HepG2 (cell line): ENCODE results near the gene FBN2. TPM values are rescaled to one million over a fixed set of nuclear protein-coding genes. Genes with fewer than 3 reads are reported as not detected.

Source experiments
- ATAC-seq: fragments of 200-7000 bp; cut with Tn5 transposase; 3 replicates; pipeline ENCODE4 v1.9.1; 2020; ENCODE audit warnings: mild to moderate bottlenecking, moderate library complexity
- BruUV-seq: library from RNA; stranded (reverse); fragments of 400-500 nt; replicated peaks from 2 replicates; lab custom pipeline; 2021; lab: Mats Ljungman, UMichigan
- CTCF ChIA-PET: fragments of 300-600 bp; formaldehyde crosslinking; extraction: SDS; loops from one replicate; lab custom pipeline; 2021; ENCODE audit warnings: low total read pairs, inconsistent platforms, low intra/inter-chr PET ratio; lab: Yijun Ruan, JAX
- POLR2A ChIA-PET: fragments of 350-600 bp; sonication (Branson Sonifier 250); formaldehyde crosslinking; loops from one replicate; lab custom pipeline; 2020; ENCODE audit warnings: antibody characterized with exemption, inconsistent platforms; lab: Yijun Ruan, JAX
- DNase-seq: peaks from one replicate; pipeline ENCODE4 v3.0.0-alpha.2; 2015; ENCODE audit warnings: low spot score
- FAIRE-seq: peaks from 3 replicates; lab custom pipeline; 2011; peaks lifted over from hg19 to GRCh38; lab: Jason Lieb, UNC
- H2AFZ ChIP-seq: one replicate; pipeline ENCODE4 v1.6.1; 2011; ENCODE audit warnings: low read length, inconsistent platforms
- H3K27ac ChIP-seq: fragments of 300-600 bp; 3 replicates; pipeline ENCODE4 v1.8.0; 2011; ENCODE audit warnings: mixed run types, mild to moderate bottlenecking, mixed read lengths, low read length, inconsistent platforms; ENCODE audit not compliant: insufficient read depth; ENCODE audit errors: extremely low read length
- H3K27me3 ChIP-seq, 2 experiments: fragments of 200-600 bp in 1 of 2; 2 replicates in 1 of 2; 3 replicates in 1 of 2; pipeline versions ENCODE4 v1.6.0 to v1.8.0; 2011; ENCODE audit warnings: low read length in 2 of 2, mild to moderate bottlenecking in 2 of 2, moderate library complexity in 2 of 2, inconsistent platforms in 1 of 2; ENCODE audit not compliant: insufficient read depth in 2 of 2, control insufficient read depth in 1 of 2
- H3K36me3 ChIP-seq, 2 experiments: fragments of 200-600 bp in 1 of 2; replicated peaks in 1 of 2; 2 replicates in 1 of 2; 3 replicates in 1 of 2; pipeline versions ENCODE4 v1.5.1 to v1.8.0; 2011; ENCODE audit warnings: low read length in 2 of 2, inconsistent platforms in 1 of 2; ENCODE audit not compliant: insufficient read depth in 2 of 2, control insufficient read depth in 1 of 2
- H3K4me1 ChIP-seq: 2 replicates; pipeline ENCODE4 v1.5.1; 2012; ENCODE audit warnings: low read length, inconsistent platforms; ENCODE audit not compliant: insufficient read depth
- H3K4me2 ChIP-seq: 2 replicates; pipeline ENCODE4 v1.6.0; 2011; ENCODE audit warnings: low read depth, low read length, inconsistent platforms
- H3K4me3 ChIP-seq, 3 experiments: fragments of 200-600 bp in 1 of 3; sonication (generic), shearing (Covaris generic) in 1 of 3; replicated peaks in 1 of 3; 2 replicates each; pipeline ENCODE4 v1.5.1; 2011 to 2016; ENCODE audit warnings: low read length in 3 of 3, inconsistent platforms in 2 of 3, low read depth in 2 of 3, mild to moderate bottlenecking in 2 of 3, control low read depth in 1 of 3, mixed read lengths in 1 of 3; ENCODE audit not compliant: insufficient read depth in 1 of 3
- H3K79me2 ChIP-seq: one replicate; pipeline ENCODE4 v1.6.1; 2011; ENCODE audit warnings: low read length, inconsistent platforms; ENCODE audit not compliant: insufficient read depth
- H3K9ac ChIP-seq: 2 replicates; pipeline ENCODE4 v1.6.0; 2011; ENCODE audit warnings: mild to moderate bottlenecking, low read depth, low read length, inconsistent platforms; ENCODE audit not compliant: insufficient read depth
- H3K9me3 ChIP-seq: 2 replicates; pipeline ENCODE4 v1.5.1; 2012; ENCODE audit warnings: mild to moderate bottlenecking, low read length
- H4K20me1 ChIP-seq: 2 replicates; pipeline ENCODE4 v1.6.0; 2011; ENCODE audit warnings: inconsistent platforms, mild to moderate bottlenecking, low read length, moderate library complexity; ENCODE audit not compliant: insufficient read depth
- CAMTA2 ChIP-seq: sonication (generic); formaldehyde crosslinking; IDR thresholded peaks from 2 replicates; pipeline ENCODE4 v1.4.0; 2020; ENCODE audit warnings: mild to moderate bottlenecking, missing genetic modification reagents, borderline replicate concordance
- HNRNPL ChIP-seq: fragments of 200-400 bp; formaldehyde crosslinking; IDR thresholded peaks from 2 replicates; pipeline ENCODE4 v1.6.1; 2017; ENCODE audit warnings: mild to moderate bottlenecking, low read depth, low read length
- MAFF ChIP-seq: IDR thresholded peaks from 2 replicates; pipeline ENCODE4 v1.6.1; 2011; ENCODE audit warnings: low read depth, low read length, improper control_type of control experiment
- MAFK ChIP-seq, 2 experiments: IDR thresholded peaks in 1 of 2; conservative IDR thresholded peaks in 1 of 2; 2 replicates each; pipeline ENCODE4 v1.6.1; 2011; ENCODE audit warnings: improper control_type of control experiment in 2 of 2, low read length in 2 of 2
- MED1 ChIP-seq: sonication (generic); formaldehyde crosslinking; IDR thresholded peaks from 2 replicates; pipeline ENCODE4 v1.4.0; 2020; ENCODE audit warnings: missing genetic modification reagents
- NFE2L2 ChIP-seq: fragments of 150-350 bp; IDR thresholded peaks from 2 replicates; pipeline ENCODE4 v1.6.1; 2014; ENCODE audit warnings: low read length
- PHF20 ChIP-seq: sonication (generic); formaldehyde crosslinking; IDR thresholded peaks from 2 replicates; pipeline ENCODE4 v1.5.0; 2020; ENCODE audit warnings: mild to moderate bottlenecking, missing genetic modification reagents
- RBFOX2 ChIP-seq: fragments of 200-400 bp; formaldehyde crosslinking; IDR thresholded peaks from 2 replicates; pipeline ENCODE4 v1.6.1; 2017; ENCODE audit warnings: low read depth, mild to moderate bottlenecking, low read length
- REL ChIP-seq: sonication (generic); formaldehyde crosslinking; conservative IDR thresholded peaks from 2 replicates; pipeline ENCODE4 v1.8.0; 2022; ENCODE audit warnings: mild to moderate bottlenecking, missing genetic modification reagents, moderate library complexity
- RFX5 ChIP-seq: IDR thresholded peaks from 2 replicates; pipeline ENCODE4 v1.6.1; 2011; ENCODE audit warnings: low read depth, low read length, improper control_type of control experiment
- SP4 ChIP-seq: sonication (generic); formaldehyde crosslinking; IDR thresholded peaks from 2 replicates; pipeline ENCODE4 v1.8.1; 2023; ENCODE audit warnings: mild to moderate bottlenecking, missing genetic modification reagents
- STAT5B ChIP-seq: sonication (generic); formaldehyde crosslinking; IDR thresholded peaks from 2 replicates; pipeline ENCODE4 v1.4.0; 2020; ENCODE audit warnings: missing genetic modification reagents
- USF2 ChIP-seq, 2 experiments: sonication (generic) in 1 of 2; formaldehyde crosslinking in 1 of 2; IDR thresholded peaks; 2 replicates each; pipeline versions ENCODE4 v1.5.1 to v1.6.1; 2011 to 2020; ENCODE audit warnings: borderline replicate concordance in 1 of 2, low read depth in 1 of 2, low read length in 1 of 2, mild to moderate bottlenecking in 1 of 2, missing genetic modification reagents in 1 of 2, moderate library complexity in 1 of 2
- ZNF101 ChIP-seq: sonication (generic); formaldehyde crosslinking; IDR thresholded peaks from 2 replicates; pipeline ENCODE4 v1.4.0; 2020; ENCODE audit warnings: mild to moderate bottlenecking, low read depth, missing genetic modification reagents, borderline replicate concordance
- ZNF136 ChIP-seq: sonication (generic); formaldehyde crosslinking; IDR thresholded peaks from 2 replicates; pipeline ENCODE4 v1.8.1; 2022; ENCODE audit warnings: low read depth, mild to moderate bottlenecking, moderate library complexity, missing genetic modification reagents
- ZNF232 ChIP-seq: sonication (generic); formaldehyde crosslinking; IDR thresholded peaks from 2 replicates; pipeline ENCODE4 v1.4.0; 2020; ENCODE audit warnings: missing genetic modification reagents, borderline replicate concordance
- ZNF3 ChIP-seq: IDR thresholded peaks from 2 replicates; pipeline ENCODE4 v1.7.0; 2017; ENCODE audit warnings: inconsistent platforms
- ZNF362 ChIP-seq: sonication (generic); formaldehyde crosslinking; IDR thresholded peaks from 2 replicates; pipeline ENCODE4 v1.4.0; 2020; ENCODE audit warnings: missing genetic modification reagents, mild to moderate bottlenecking, borderline replicate concordance
- WGBS: methylation state at CpG from one replicate; pipeline ENCODE4 v1.1.6; 2017; ENCODE audit warnings: low lambda C conversion rate; 5-methylcytosine and 5-hydroxymethylcytosine counted together
- in situ Hi-C: cut with HindIII; loops from 2 replicates; pipeline ENCODE4 v1.10.0; 2017; ENCODE audit warnings: low pct_unique_long_range_greater_than_20kb; ENCODE audit not compliant: extremely low pct_ligation_motif_present
- intact Hi-C: fragments of 100-400 bp; cut with micrococcal nuclease; formaldehyde crosslinking; loops from one replicate; pipeline ENCODE4 v1.10.0; 2022; ENCODE audit not compliant: unreplicated experiment
- polyA plus RNA-seq, 8 experiments: library from polyadenylated mRNA; depleted of rRNA in 3 of 8; stranded (reverse) in 7 of 8; unstranded in 1 of 8; fragments of >200 nt; fragmentation: Illumina TruSeq in 4 of 8; extraction: Trizol in 4 of 8; gene quantifications; 2 replicates each; pipeline versions ENCODE4 v1.2.1 to v1.2.3, GENCODE V29; 2011 to 2016; ENCODE audit warnings: low read depth in 4 of 8, missing spikeins in 1 of 8, mixed read lengths in 1 of 8; ENCODE audit not compliant: insufficient read depth in 1 of 8
- total RNA-seq, 5 experiments: library from RNA; depleted of rRNA; stranded (reverse); fragments of >200 nt; fragmentation: Illumina TruSeq; extraction: Trizol; gene quantifications; 2 replicates each; pipeline ENCODE4 v1.2.3, GENCODE V29; 2016; ENCODE audit warnings: low read depth in 1 of 5

The FBN2 gene
- total and polyA plus RNA-seq, 2 of the 13 experiments (the other 11 are each of a cell fraction or from before 2014, with no cell fraction given), result not detected

GRCh38 chr5:128414469-128414868 lies 123.6 kb downstream of the FBN2 start:
- H3K4me1 ChIP-seq, result no peaks in the 10 kb centered on the region
- no peak overlapping the region for H3K27ac ChIP-seq
- BruUV-seq, result no TSS peak
- no peak for ATAC-seq
- H3K27me3 ChIP-seq, result no peaks in the 10 kb centered on the region
- in situ Hi-C loops (no loop called here), intact Hi-C loops (no loop called here)
- H2AFZ ChIP-seq, result no peak overlapping the region
- no peak overlapping the region for H3K4me2 ChIP-seq
- H3K36me3 ChIP-seq, result no peaks in the 10 kb centered on the region
- POLR2A ChIA-PET, result no interaction called here
- no peaks in the 10 kb centered on the region for H3K79me2 ChIP-seq
- H4K20me1 ChIP-seq, result no peaks in the 10 kb centered on the region
- H3K9me3 ChIP-seq, result no peaks in the 10 kb centered on the region
- FAIRE-seq, result no peak
- H3K4me3 ChIP-seq, result no peak overlapping the region
- CTCF ChIA-PET, result no interaction called here
- peak in 1 of 2 experiments; percentile 57; a peak in 2 of 4 replicates for TF ChIP-seq MAFK (conservative IDR thresholded peaks at IDR 0.05 in 1 of 2, IDR thresholded peaks at IDR 0.05 in 1 of 2; ENCODE audit: low read length in 2 of 2)
- TF ChIP-seq MAFF, result peak; percentile 11; the same call in 1 of the 2 replicates
- peak; percentile 44; the same call in 1 of the 2 replicates for TF ChIP-seq NFE2L2
- TF ChIP-seq RBFOX2, result no peak
- no peak for DNase-seq
- H3K9ac ChIP-seq, result no peak overlapping the region

GRCh38 chr5:128413356-128413755 lies 124.7 kb downstream of the FBN2 start:
- Histone ChIP-seq H3K4me2 (no peak overlapping the region), H4K20me1 (no peaks in the 10 kb centered on the region), H3K4me1 (no peaks in the 10 kb centered on the region), H3K27ac (no peak overlapping the region), H2AFZ (no peak overlapping the region), H3K9ac (no peak overlapping the region), H3K79me2 (no peaks in the 10 kb centered on the region), H3K4me3 (no peak overlapping the region), H3K27me3 (no peaks in the 10 kb centered on the region), H3K9me3 (no peaks in the 10 kb centered on the region), H3K36me3 (no peaks in the 10 kb centered on the region)
- ChIA-PET POLR2A (no interaction called here), CTCF (no interaction called here)
- in situ Hi-C loops (no loop called here), intact Hi-C loops (no loop called here)
- WGBS, result 3% methylated on average over 2 of the region's 2 CpGs
- no peak for DNase-seq
- BruUV-seq, result no TSS peak
- no peak for ATAC-seq
- no peak for FAIRE-seq
- TF ChIP-seq ZNF3 (CRISPR knock-in tag), result no peak
- TF ChIP-seq SP4, result no peak
- no peak for TF ChIP-seq USF2 (IDR thresholded peaks at IDR 0.05; ENCODE audit: low read depth, low read length)
- TF ChIP-seq USF2 (CRISPR knock-in tag; IDR thresholded peaks at IDR 0.05; ENCODE audit: borderline replicate concordance), result no peak
- TF ChIP-seq ZNF101 (CRISPR knock-in tag), result no peak
- TF ChIP-seq REL (CRISPR knock-in tag), result no peak
- no peak for TF ChIP-seq ZNF362 (CRISPR knock-in tag)
- TF ChIP-seq HNRNPL, result no peak
- TF ChIP-seq STAT5B (CRISPR knock-in tag), result no peak
- TF ChIP-seq PHF20 (CRISPR knock-in tag), result no peak
- TF ChIP-seq ZNF136 (CRISPR knock-in tag), result no peak
- no peak for TF ChIP-seq CAMTA2 (CRISPR knock-in tag)
- TF ChIP-seq ZNF232 (CRISPR knock-in tag), result no peak
- TF ChIP-seq RFX5, result no peak
- no peak for TF ChIP-seq MED1 (CRISPR knock-in tag)
